C1 segment of cervical spinal cord (tissue), 14 donors: ENCODE results near the gene MMP26.

Source experiments
- DNase-seq, 14 donors: peaks; one replicate each; lab custom pipeline; 2025; lab: John Stamatoyannopoulos, UW

Gene MMP26

GRCh38 chr11:4704054-4704789, at the start of gene MMP26:
MMP26 (plus strand) TSS chr11:4704784.
- DNase-seq: no peak

- DNase-seq: no peak
Observed at GRCh38 chr11:4658629-4659445, 45.7 kb upstream of the MMP26 start.

- no peak for DNase-seq
Observed at GRCh38 chr11:4662876-4663275, 41.7 kb upstream of the MMP26 start.

GRCh38 chr11:4664183-4664582, 40.4 kb upstream of the MMP26 start:
- no peak for DNase-seq

- DNase-seq: no peak
Observed at GRCh38 chr11:4664786-4665185, 39.8 kb upstream of the MMP26 start.

GRCh38 chr11:4665424-4665823, 39.2 kb upstream of the MMP26 start:
- DNase-seq: no peak

GRCh38 chr11:4671741-4672140, 32.8 kb upstream of the MMP26 start:
- DNase-seq: no peak

- DNase-seq: no peak
Observed at GRCh38 chr11:4672470-4672869, 32.1 kb upstream of the MMP26 start.

GRCh38 chr11:4673781-4674180, 30.8 kb upstream of the MMP26 start:
- DNase-seq: no peak

GRCh38 chr11:4677948-4678347, 26.6 kb upstream of the MMP26 start:
- DNase-seq: no peak

- no peak for DNase-seq
Observed at GRCh38 chr11:4680341-4680740, 24.2 kb upstream of the MMP26 start.

- DNase-seq: no peak
Observed at GRCh38 chr11:4682623-4683419, 21.8 kb upstream of the MMP26 start.

GRCh38 chr11:4684631-4685285, 19.8 kb upstream of the MMP26 start:
- DNase-seq: no peak

GRCh38 chr11:4695442-4695841, 9.1 kb upstream of the MMP26 start:
- DNase-seq: no peak

GRCh38 chr11:4697585-4697984, 7.0 kb upstream of the MMP26 start, which contains the start of gene OR51E2:
OR51E2 (minus strand) TSS chr11:4697853; CDS start chr11:4682711, 15,142 bp downstream.
- DNase-seq: no peak

- no peak for DNase-seq
Observed at GRCh38 chr11:4699697-4700435, 4.7 kb upstream of the MMP26 start.

- no peak for DNase-seq
Observed at GRCh38 chr11:4700436-4700820, 4.2 kb upstream of the MMP26 start.

- DNase-seq: no peak
Observed at GRCh38 chr11:4704790-4705334, 278 bp downstream of the MMP26 start.

GRCh38 chr11:4713241-4713640, 8.7 kb downstream of the MMP26 start:
- DNase-seq: no peak

GRCh38 chr11:4714300-4714699, 9.7 kb downstream of the MMP26 start:
- DNase-seq: no peak
